ENCODE results near the gene CHTF18.
"Not testable (repeated sequence)": the region's sequence is repeated elsewhere in the genome, so short reads cannot be mapped to it uniquely, and the experiment has no call there.

The CHTF18 gene

GRCh38 chr16:836221-836620 is 47.8 kb downstream of the CHTF18 start:
- no peak for DNase-seq (ENCODE audit: extremely low read depth, low read depth)
- no peak for TF ChIP-seq CTCF (IDR thresholded peaks at IDR 0.05; ENCODE audit: low read depth, low read length)

- not testable (repeated sequence) for DNase-seq (ENCODE audit: extremely low read depth, low read depth)
Measured at GRCh38 chr16:836822-837221, 48.4 kb downstream of the CHTF18 start.

GRCh38 chr16:838741-839140 is 50.3 kb downstream of the CHTF18 start:
- TF ChIP-seq CTCF (IDR thresholded peaks at IDR 0.05; ENCODE audit: low read depth, low read length), result no peak
- DNase-seq (ENCODE audit: extremely low read depth, low read depth), result no peak

GRCh38 chr16:839643-840408 is 51.4 kb downstream of the CHTF18 start:
- DNase-seq (ENCODE audit: extremely low read depth, low read depth), result no peak
- TF ChIP-seq CTCF (IDR thresholded peaks at IDR 0.05; ENCODE audit: low read depth, low read length), result no peak

- no peak for TF ChIP-seq CTCF (IDR thresholded peaks at IDR 0.05; ENCODE audit: low read depth, low read length)
- no peak for DNase-seq (ENCODE audit: extremely low read depth, low read depth)
Measured at GRCh38 chr16:840561-841454, 52.4 kb downstream of the CHTF18 start.

GRCh38 chr16:841455-842060 is 53.1 kb downstream of the CHTF18 start:
- DNase-seq (ENCODE audit: extremely low read depth, low read depth), result no peak
- no peak for TF ChIP-seq CTCF (IDR thresholded peaks at IDR 0.05; ENCODE audit: low read depth, low read length)

- no peak for TF ChIP-seq CTCF (IDR thresholded peaks at IDR 0.05; ENCODE audit: low read depth, low read length)
- DNase-seq (ENCODE audit: extremely low read depth, low read depth), result no peak
Measured at GRCh38 chr16:842061-842476, 53.6 kb downstream of the CHTF18 start.
